ENCODE data around the gene TRIM43.
"Not testable (repeated sequence)": the region's sequence is repeated elsewhere in the genome, so short reads cannot be mapped to it uniquely, and the experiment has no call there.

The TRIM43 gene

GRCh38 chr2:95591701-95592100, at the start of gene TRIM43:
Gene TRIM43 (plus strand): TSS chr2:95592001. CDS start chr2:95594024, 2,023 bp downstream.
- DNase-seq (ENCODE audit: low spot score) = not testable (repeated sequence)

GRCh38 chr2:95551055-95551568, 40.7 kb upstream of the TRIM43 start:
- DNase-seq (ENCODE audit: low spot score) = no peak

DNA sequence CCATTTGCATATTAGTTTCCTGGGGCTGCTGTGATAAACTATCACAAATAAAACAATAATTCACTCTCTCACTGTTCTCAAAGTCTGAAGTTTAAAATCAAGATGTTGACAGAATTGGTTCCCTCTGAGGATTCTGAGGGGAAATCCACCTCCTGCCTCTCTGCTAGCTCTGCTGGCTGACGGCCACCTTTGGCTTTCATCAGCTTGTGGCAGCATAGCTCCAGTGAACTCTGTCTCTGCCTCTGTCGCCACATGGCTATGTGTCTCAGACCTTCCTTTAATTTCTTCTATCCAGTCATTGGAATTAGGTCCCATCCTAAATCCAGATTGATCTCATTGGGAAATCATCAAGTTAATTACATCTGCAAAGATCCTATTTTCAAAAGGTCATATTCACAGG, 38.9 kb upstream of the TRIM43 start:
- peak; percentile 20 for DNase-seq (ENCODE audit: low spot score)

GRCh38 chr2:95569170-95569569, 22.6 kb upstream of the TRIM43 start:
- DNase-seq (ENCODE audit: low spot score) = no peak

GRCh38 chr2:95573866-95574265, 17.9 kb upstream of the TRIM43 start:
- DNase-seq (ENCODE audit: low spot score) = no peak

- DNase-seq (ENCODE audit: low spot score) = no peak
Measured at GRCh38 chr2:95574506-95574905, 17.3 kb upstream of the TRIM43 start.

- DNase-seq (ENCODE audit: low spot score) = no peak
Measured at GRCh38 chr2:95575857-95576256, 15.9 kb upstream of the TRIM43 start.

GRCh38 chr2:95578539-95578938, 13.3 kb upstream of the TRIM43 start:
- no peak for DNase-seq (ENCODE audit: low spot score)

DNA sequence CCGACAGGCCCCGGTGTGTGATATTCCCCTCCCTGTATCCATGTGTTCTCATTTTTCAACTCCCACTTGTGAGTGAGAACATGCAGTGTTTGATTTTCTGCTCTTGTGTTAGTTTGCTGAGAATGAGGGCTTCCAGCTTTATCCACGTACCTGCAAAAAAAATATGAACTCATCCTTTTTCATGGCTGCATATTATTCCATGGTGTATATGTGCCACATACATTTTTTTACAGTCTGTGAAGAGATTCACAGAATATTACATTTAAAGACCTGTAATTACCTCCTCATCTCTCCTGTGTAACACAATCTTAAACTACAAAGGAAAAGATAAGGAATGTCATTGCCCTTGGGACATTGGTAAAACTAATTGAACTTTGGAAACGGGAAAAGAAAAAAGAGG, 8.3 kb upstream of the TRIM43 start:
- not testable (repeated sequence) for DNase-seq (ENCODE audit: low spot score)

DNA sequence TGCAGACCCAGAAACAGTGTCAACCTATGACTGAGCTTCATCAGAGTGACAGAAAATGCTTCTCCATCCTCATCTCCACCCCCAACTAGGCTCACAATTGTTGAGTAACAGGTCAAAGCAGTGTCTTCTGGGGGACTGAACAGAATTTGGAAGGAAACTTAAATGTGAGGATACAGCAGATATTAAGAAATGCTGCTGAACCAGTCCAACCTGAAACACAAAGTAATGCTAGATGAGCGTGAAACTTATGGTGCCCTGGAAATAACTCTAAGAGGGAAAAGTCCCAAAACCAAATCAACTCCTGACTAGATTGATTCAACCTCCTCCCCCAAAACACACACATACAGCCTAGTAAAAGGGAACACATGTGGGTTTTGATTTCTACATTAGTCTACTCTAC, 7.5 kb upstream of the TRIM43 start:
- not testable (repeated sequence) for DNase-seq (ENCODE audit: low spot score)

DNA sequence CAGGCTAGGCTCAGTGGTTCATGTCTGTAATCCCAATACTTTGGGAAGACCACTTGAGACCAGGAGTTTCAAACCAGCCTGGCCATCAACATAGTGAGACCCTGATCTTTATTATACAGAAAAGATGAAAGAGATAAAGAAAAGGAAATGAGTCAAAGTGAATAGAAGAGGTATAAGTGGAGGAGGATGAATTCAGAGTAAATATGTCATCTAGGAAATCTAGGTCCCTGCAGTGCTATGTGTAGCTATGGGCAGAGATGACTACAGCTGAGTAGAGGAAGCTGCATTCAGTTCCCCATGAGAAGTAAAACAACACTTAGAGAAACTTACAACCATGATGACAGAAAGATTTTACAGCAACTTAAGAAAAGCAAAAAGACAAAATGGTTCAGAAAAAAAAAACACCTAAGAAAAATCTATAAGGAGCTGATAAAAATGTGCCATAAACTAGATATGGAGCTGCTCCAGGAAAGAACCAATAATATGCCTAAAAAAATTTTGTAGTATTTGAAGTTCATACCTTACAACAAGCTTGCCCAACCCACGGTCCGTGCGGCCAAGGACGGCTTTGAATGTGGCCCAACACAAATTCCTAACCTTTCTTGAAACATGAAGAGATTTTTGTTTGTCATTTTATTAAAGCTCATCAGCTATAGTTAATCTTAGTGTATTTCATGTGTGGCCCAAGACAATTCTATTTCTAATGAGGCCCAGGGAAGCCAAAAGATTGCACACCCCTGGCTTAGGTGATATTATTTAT, 1.8 kb upstream of the TRIM43 start:
- DNase-seq (ENCODE audit: low spot score) = not testable (repeated sequence)

- not testable (repeated sequence) for DNase-seq (ENCODE audit: low spot score)
Measured at GRCh38 chr2:95592973-95593372, 1.2 kb downstream of the TRIM43 start.

DNA sequence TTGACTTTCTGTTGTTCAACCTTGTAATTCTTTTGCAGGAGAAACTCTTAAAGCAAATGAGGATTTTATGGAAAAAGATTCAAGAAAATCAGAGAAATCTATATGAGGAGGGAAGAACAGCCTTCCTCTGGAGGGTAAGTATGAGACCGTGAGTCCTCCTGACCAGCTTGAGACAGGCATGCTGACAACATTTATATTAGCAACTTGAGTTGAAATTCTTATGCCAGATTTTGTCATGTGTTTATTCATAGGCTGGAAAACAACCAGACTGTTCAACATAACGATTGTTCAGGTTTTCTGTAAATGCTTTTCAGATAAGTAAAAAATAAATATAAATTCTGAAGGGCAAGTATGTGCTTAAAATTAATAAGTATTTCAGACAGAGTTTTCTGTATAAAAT, 3.2 kb downstream of the TRIM43 start:
- not testable (repeated sequence) for DNase-seq (ENCODE audit: low spot score)

- DNase-seq (ENCODE audit: low spot score) = not testable (repeated sequence)
Measured at GRCh38 chr2:95601301-95601700, 9.5 kb downstream of the TRIM43 start.

DNA sequence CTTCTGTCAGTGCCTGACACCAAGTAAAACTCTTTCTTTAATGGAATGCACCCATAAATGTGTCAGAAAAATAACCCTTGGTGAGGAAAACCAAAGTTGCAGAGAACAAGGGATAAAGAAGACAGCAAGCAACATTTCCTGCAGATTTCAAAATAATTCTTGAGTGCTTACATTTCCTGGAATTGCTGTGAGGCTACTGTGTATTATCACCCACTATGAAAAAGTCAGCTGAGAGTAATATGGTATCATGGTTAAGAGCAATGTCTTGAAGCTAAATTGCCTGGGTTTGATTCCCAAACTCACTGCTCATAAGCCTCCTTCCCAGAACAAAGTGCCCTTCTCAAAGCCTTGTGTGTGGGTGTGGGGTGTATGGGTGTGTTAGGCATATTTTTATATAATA, 10.3 kb downstream of the TRIM43 start:
- not testable (repeated sequence) for DNase-seq (ENCODE audit: low spot score)

DNA sequence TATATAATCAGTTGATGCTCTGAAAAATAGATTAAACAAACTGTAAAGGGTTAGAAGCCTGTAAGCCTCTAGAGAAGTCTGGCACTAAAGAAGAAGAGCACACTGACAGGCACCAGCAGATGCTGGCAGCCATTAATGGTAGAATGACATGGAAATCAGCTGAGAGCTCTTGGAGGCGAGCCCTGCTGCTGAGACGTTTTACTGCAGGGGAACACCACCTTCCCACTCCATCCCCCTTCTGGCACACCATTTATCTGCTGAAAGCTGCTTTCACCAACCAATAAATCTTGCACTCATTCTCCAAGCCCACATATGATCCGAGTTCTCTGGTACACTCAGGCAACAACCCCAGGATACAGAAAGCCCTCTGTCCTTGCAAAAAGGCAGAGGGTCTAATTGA, 16.6 kb downstream of the TRIM43 start:
- DNase-seq (ENCODE audit: low spot score) = not testable (repeated sequence)

- DNase-seq (ENCODE audit: low spot score) = not testable (repeated sequence)
Measured at GRCh38 chr2:95609764-95610163, 18.0 kb downstream of the TRIM43 start.

DNA sequence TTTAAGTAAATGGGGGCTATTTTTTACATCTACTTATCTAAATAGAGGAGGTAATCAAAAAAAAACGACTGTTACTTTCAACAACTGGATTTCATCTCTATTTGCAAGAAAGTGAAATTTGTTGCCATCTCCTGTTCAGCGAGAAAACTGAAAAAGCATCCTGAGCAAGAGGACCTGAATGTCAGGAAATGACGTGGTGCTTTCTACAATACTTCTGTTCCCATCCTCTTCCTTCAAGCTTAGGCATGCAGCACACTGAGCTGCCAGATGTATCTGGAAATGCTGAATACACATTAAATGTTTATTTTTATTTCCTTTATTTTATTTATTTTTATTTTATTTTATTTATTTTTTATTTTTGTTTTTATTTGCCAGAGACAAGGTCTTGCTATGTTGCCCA, 21.2 kb downstream of the TRIM43 start:
- DNase-seq (ENCODE audit: low spot score) = not testable (repeated sequence)

- not testable (repeated sequence) for DNase-seq (ENCODE audit: low spot score)
Measured at GRCh38 chr2:95622728-95623127, 30.9 kb downstream of the TRIM43 start.

DNA sequence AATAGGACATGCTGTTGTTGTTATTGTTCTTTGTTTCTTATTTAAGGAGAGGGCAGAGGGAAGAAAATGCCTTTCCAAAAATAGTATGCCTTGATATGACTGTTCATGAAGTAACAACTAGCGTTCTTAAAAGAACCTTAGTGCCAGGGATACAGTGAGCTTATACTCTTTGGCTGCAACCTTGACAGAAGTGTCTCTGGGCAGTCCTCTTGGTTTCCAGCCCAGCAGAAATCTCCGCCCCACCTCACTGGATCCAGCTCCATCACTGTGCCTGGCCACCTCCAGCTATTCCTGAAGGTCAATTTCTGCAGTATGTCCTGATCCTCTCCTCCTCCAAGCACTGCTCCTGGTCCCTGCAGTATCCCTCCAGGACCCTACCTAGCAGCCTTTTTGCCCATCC, 39.2 kb downstream of the TRIM43 start:
- DNase-seq (ENCODE audit: low spot score) = not testable (repeated sequence)

DNA sequence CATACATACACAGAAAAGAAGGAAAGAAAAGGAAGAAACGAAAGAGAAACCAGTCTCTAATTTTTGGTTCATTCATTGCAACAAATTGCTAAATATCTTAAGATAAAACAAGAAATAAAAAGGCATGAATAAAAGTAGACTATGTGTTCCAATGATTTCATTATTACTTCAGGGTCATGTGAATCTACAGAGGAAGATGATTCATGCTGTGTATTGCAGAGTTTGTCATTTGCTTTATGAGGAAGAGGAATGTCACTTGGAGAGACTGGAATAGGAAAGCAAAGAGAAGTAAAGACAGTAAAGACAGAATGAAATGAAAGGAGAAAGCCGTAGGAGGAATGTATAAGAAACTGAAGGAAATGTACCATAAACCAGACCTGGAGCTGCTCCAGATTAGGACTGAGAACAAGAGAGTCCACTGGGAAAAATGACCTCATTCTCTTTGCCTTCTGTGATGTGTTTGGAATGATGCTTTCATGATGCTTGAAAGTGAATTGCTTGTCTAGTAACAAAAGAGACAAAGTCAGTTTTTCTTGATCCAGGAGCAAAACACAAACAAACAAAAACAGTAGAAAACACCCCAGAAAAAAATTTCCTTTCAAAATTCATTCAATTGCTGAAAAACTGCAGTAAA, 41.9 kb downstream of the TRIM43 start:
- DNase-seq (ENCODE audit: low spot score) = not testable (repeated sequence)

DNA sequence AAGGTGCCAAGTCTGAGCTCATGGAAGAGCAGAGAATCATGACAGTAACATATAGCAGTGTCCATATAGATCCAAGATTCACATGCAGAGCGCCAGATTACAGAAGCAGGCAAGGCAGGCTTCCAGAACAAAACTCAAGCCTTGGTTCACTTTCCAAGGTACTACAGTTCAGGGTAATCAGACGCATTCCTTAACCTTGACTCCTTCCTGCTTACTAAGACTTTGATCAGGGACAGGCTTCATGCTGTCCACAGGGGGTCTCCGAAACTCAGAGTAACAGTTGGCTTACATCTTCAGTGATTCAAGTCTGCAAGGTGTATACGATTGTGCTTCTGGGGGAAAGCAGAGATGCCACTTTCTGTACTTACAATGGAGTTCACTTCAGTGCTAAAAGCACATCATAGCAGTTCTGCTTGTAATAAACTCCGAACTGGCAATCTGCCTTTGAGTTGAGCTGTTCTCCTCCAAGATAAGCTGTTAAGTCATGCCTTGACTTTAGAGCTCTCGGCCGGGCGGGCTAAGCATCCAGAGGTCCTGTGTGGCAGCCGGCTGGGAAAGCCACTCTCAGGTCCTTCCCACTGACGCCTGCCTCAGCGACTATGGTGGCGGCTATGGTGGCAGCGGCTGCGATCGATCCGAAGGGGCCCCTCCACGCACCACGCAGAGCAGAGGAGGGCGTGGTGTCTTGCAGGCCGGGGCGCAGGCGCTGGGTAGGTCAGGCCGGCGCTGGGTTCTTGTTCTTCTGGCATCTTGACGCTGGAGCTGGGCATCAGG, 48.9 kb downstream of the TRIM43 start:
- not testable (repeated sequence) for DNase-seq (ENCODE audit: low spot score)

DNA sequence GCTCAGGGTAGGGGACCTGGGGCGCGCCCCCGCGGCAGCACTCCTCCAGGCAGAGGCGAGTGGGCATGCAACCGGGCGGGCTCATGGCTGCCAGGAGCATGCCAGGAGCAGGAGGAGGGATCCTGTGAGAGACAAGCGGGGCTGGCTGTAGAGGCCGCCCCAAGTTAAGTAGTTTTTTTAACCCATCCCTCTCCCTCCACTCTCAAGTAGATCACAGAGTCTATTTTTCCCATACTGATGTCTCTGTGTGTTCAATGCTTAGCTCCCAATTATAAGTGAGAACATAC, 49.4 kb downstream of the TRIM43 start:
- DNase-seq (ENCODE audit: low spot score) = not testable (repeated sequence)
